Peyer's patch (tissue), 4 donors: Measurements from ENCODE around the gene LURAP1L. TPM values are rescaled to one million over a fixed set of nuclear protein-coding genes. Genes with fewer than 3 reads are reported as not detected.

ENCODE experiments used
- DNase-seq, 3 donors: peaks; one replicate each; pipeline ENCODE4 v3.0.0-alpha.2; 2017 to 2019
- H3K27ac ChIP-seq, 4 donors: fragments of 200-600 bp; sonication (generic); one replicate each; pipeline ENCODE4 v1.5.1; 2016 to 2019
- H3K27me3 ChIP-seq, 2 donors: fragments of 200-600 bp; sonication (generic); one replicate each; pipeline ENCODE4 v1.5.1; 2019
- H3K36me3 ChIP-seq, 3 donors: fragments of 200-600 bp; sonication (generic); one replicate each; pipeline ENCODE4 v1.5.1; 2016 to 2019
- H3K4me1 ChIP-seq, 4 donors: fragments of 200-600 bp; sonication (generic); one replicate each; pipeline ENCODE4 v1.5.1; 2016 to 2019
- H3K4me3 ChIP-seq, 4 donors: fragments of 200-600 bp; sonication (generic); 1 replicate in 3 of 4; 2 replicates in 1 of 4; pipeline ENCODE4 v1.5.1; 2016 to 2019; ENCODE audit warnings: mild to moderate bottlenecking in 1 of 4
- H3K9me3 ChIP-seq, 4 donors: fragments of 200-600 bp; sonication (generic); one replicate each; pipeline ENCODE4 v1.5.1; 2016 to 2019; ENCODE audit warnings: mild to moderate bottlenecking in 1 of 4
- POLR2A ChIP-seq, 2 donors: fragments of 450-650 bp; IDR thresholded peaks; one replicate each; pipeline ENCODE4 v1.5.1; 2017; ENCODE audit warnings: antibody characterized with exemption in 2 of 2, mild to moderate bottlenecking in 2 of 2, moderate library complexity in 2 of 2
- total RNA-seq, 4 donors: library from RNA; depleted of rRNA; stranded (reverse); fragments of >200 nt; gene quantifications; one replicate each; pipeline ENCODE4 v1.1.0, GENCODE V29; 2016
- TF ChIP-seq, protein P1 (sequence below), 6 experiments: fragments of 450-650 bp in 4 of 6; fragments of 200-600 bp in 2 of 6; sonication (generic) in 1 of 6; IDR thresholded peaks; one replicate each; pipeline ENCODE4 v1.5.1; 2017 to 2019; ENCODE audit warnings: antibody characterized with exemption in 6 of 6, mild to moderate bottlenecking in 3 of 6, moderate library complexity in 1 of 6

Gene LURAP1L
- total RNA-seq, 4 donors from 2014 or later: 7.4 to 33.3 (median 14.3) TPM

DNA sequence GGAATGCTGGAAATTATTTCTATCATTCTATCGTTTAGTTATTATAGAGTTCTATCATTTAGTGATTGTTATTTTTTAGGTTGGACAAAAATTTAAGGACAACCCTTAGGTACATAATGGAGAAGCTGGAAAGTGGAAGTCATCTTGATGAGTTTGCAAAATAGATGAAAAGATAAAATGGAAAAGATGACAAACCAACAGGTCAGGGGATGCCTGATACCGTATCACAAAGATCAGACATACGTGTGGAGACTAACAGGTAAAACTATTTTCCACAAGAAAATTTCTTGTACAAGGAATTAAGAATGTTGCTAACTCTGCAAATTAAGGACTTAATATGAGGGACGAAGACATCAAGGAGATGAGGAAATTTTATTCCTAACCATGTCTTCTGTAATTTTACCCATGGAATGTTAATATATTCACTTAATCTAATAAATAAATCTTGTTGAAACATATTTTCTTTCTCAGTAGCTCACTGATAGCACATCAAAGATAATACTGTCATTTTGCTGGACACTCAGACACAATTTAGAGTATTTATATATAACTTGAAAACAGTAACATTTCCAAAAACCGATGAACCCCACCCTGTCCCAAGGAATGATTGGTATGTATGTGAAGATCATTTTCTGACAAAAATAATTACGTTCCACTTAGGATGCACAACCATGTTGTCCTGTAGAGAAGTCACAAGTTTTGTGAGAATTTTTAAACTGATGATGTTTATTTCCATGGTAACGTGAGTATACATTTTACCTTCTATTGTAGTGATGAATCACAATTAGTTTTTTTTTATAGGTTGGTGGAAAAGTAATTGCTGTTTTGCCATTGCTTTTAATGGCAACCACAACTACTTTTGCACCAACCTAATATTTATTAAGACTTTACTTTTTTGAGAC lies 2.6 kb downstream of the LURAP1L start:
- no peaks in the 10 kb centered on the region for H3K27me3 ChIP-seq
- H3K36me3 ChIP-seq: no peaks in the 10 kb centered on the region
- H3K4me1 ChIP-seq: no peaks in the 10 kb centered on the region
- peak overlapping the region in 3 of 4 donors; percentile 76 to 97 (median 96) for H3K27ac ChIP-seq
- TF ChIP-seq POLR2A (IDR thresholded peaks at IDR 0.05): no peak
- TF ChIP-seq, protein P1, sequence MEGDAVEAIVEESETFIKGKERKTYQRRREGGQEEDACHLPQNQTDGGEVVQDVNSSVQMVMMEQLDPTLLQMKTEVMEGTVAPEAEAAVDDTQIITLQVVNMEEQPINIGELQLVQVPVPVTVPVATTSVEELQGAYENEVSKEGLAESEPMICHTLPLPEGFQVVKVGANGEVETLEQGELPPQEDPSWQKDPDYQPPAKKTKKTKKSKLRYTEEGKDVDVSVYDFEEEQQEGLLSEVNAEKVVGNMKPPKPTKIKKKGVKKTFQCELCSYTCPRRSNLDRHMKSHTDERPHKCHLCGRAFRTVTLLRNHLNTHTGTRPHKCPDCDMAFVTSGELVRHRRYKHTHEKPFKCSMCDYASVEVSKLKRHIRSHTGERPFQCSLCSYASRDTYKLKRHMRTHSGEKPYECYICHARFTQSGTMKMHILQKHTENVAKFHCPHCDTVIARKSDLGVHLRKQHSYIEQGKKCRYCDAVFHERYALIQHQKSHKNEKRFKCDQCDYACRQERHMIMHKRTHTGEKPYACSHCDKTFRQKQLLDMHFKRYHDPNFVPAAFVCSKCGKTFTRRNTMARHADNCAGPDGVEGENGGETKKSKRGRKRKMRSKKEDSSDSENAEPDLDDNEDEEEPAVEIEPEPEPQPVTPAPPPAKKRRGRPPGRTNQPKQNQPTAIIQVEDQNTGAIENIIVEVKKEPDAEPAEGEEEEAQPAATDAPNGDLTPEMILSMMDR (IDR thresholded peaks at IDR 0.05): no peak
- no peaks in the 10 kb centered on the region for H3K9me3 ChIP-seq
- peak overlapping the region in 2 of 4 donors; percentile 71 to 82 for H3K4me3 ChIP-seq
- no peak for DNase-seq

DNA sequence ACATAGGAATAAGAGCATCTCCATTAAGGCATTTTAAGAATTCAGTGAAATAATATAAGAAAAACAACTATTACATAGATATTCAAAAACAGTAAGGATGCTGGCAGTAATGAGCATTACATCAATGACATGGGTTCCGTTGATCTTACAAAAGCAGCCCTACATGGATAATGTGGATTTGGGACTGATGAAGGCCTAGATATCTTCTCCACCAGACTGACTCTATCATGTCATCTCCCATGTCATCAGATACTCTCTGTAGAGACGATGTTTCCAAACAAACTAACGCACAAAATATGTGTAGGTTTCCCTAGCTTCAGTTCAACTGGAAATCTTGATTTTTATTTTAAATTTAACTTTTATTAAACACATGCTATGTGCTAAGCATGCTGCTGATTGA lies 3.6 kb downstream of the LURAP1L start:
- Histone ChIP-seq H3K27me3 (no peaks in the 10 kb centered on the region), H3K4me3 (peak overlapping the region in 2 of 4 donors; percentile 71 to 82), H3K27ac (peak overlapping the region in 2 of 4 donors; percentile 27 to 97), H3K9me3 (no peaks in the 10 kb centered on the region), H3K36me3 (no peaks in the 10 kb centered on the region), H3K4me1 (no peaks in the 10 kb centered on the region)
- DNase-seq: no peak
- TF ChIP-seq, protein P1 (IDR thresholded peaks at IDR 0.05): no peak
- TF ChIP-seq POLR2A (IDR thresholded peaks at IDR 0.05): no peak

DNA sequence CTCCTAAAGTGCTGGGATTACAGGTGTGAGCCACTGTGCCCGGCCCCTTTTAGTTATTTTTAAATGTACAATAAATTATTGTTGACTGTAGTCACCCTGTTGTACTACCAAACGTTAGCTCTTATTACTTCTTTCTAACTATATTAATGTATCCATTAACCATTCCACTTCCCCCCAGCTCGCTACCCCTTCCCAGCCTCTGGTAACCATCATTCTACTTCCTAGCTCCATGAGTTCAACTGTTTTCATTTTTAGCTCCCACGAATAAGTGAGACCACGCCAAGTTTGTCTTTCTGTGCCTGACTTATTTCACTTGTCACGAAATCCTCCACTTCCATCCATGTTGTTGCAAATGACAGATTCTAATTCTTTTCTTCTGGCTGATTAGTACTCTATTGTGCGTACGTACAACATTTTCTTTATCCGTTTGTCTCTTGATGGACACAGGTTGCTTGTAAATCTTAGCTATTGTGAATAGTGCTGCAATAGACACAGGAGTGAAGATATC lies 6.5 kb downstream of the LURAP1L start:
- DNase-seq: no peak
- H3K36me3 ChIP-seq: no peaks in the 10 kb centered on the region
- no peaks in the 10 kb centered on the region for H3K27me3 ChIP-seq
- H3K4me1 ChIP-seq: peaks cover 0 to 20% (median 0%) of the 10 kb centered on the region in 4 donors
- peak overlapping the region in 1 of 4 donors; percentile 26 for H3K27ac ChIP-seq
- TF ChIP-seq POLR2A (IDR thresholded peaks at IDR 0.05): no peak
- TF ChIP-seq, protein P1 (IDR thresholded peaks at IDR 0.05): no peak
- no peaks in the 10 kb centered on the region for H3K9me3 ChIP-seq
- no peak overlapping the region for H3K4me3 ChIP-seq

DNA sequence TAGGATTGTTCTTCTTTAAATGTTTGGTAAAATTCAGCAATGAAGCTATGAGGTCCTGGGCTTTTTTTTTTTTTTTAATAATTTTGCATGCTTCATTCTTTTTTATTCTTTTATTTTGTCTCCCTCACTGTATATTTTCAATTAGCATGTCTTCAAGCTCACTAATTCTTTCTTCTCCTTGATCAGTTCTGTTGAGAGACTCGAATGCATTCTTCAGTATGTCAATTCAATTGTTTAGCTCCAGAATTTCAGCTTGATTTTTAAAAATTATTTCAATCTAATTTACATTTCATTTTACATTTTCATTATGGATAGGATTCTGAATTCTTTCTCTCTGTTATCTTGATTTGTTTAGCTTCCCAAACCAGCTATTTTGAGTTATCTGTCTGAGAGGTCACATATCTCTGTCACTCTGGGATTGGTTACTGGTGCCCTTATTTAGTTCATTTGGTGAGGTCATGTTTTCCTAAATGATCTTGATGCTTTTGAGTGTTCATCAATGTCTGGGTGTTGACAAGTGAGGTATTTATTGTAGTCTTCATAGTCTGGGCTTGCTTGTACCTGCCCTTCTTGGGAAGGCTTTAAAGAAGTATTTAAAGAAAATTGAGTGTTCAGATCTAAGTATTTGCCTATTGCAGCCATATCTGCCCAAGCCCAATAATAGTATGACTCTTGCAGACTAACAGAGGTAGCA lies 9.1 kb downstream of the LURAP1L start:
- Histone ChIP-seq H3K27me3 (no peaks in the 10 kb centered on the region), H3K27ac (peak overlapping the region in 2 of 4 donors; percentile 51 to 71), H3K4me3 (no peak overlapping the region), H3K9me3 (no peaks in the 10 kb centered on the region), H3K36me3 (no peaks in the 10 kb centered on the region), H3K4me1 (peaks cover 0 to 20% (median 0%) of the 10 kb centered on the region in 4 donors)
- DNase-seq: no peak
- TF ChIP-seq POLR2A (IDR thresholded peaks at IDR 0.05): no peak
- TF ChIP-seq, protein P1 (IDR thresholded peaks at IDR 0.05): no peak

DNA sequence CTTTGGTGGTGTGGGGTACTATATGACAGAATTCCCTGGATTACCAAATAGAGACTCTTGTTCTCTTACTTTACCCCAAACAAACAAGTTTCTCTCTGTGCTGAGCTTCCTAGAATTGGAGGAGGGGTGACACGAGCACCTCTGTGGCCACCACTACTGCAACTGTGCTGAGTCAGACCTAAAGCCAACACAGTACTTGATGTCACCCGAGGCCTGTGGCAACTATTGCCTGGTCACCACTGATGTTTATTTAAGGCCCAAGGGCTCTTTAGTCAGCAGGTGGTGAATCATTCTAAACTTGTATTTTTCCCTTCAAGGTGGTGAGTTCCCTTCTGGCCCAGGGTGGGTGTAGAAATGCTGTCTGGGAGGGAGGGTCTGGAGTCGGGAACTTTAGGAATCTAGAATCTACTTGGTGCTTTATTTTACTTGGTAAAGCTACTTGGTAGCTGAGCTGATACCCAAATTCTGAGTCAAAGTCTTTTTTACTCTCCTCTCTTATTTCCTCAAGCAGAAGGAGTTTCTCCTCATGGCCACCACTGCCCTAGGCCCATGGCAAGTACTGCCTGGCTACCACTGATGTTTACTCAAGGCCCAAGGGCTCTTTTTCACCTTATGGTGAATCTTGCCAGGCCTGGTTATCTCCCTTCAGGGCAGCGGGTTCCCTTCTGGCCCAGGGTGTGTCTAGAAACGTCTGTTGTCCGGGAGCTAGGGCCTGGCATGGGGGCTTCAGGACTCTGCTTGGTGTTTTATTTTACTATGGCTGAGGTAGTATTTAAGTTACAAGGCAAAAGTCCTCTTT lies 9.8 kb downstream of the LURAP1L start:
- no peaks in the 10 kb centered on the region for H3K9me3 ChIP-seq
- no peak overlapping the region for H3K4me3 ChIP-seq
- H3K27me3 ChIP-seq: no peaks in the 10 kb centered on the region
- H3K36me3 ChIP-seq: no peaks in the 10 kb centered on the region
- no peak for TF ChIP-seq POLR2A (IDR thresholded peaks at IDR 0.05)
- TF ChIP-seq, protein P1 (IDR thresholded peaks at IDR 0.05): no peak
- DNase-seq: peak in 1 of 3 donors; percentile 65
- peak overlapping the region; percentile 21 to 71 (median 37) for H3K27ac ChIP-seq
- H3K4me1 ChIP-seq: peaks cover 0 to 20% (median 0%) of the 10 kb centered on the region in 4 donors
